IMR-90 (cell line): ENCODE measurements around the gene RGS14.

Experiments
- BHLHE40 ChIP-seq: fragments of 150-350 bp; IDR thresholded peaks from 2 replicates; pipeline ENCODE4 v1.6.1; 2016; ENCODE audit warnings: mild to moderate bottlenecking, low read depth, low read length
- CEBPB ChIP-seq: IDR thresholded peaks from 2 replicates; pipeline ENCODE4 v1.6.1; 2012; ENCODE audit warnings: low read depth, low read length, improper control_type of control experiment
- CHD1 ChIP-seq: IDR thresholded peaks from 2 replicates; pipeline ENCODE4 v1.6.1; 2012; ENCODE audit warnings: low read depth, low read length, improper control_type of control experiment
- CTCF ChIP-seq: conservative IDR thresholded peaks from 2 replicates; pipeline ENCODE4 v1.5.1; 2012; ENCODE audit warnings: mild to moderate bottlenecking, low read depth, low read length, improper control_type of control experiment
- ELK1 ChIP-seq: fragments of 150-350 bp; IDR thresholded peaks from 2 replicates; pipeline ENCODE4 v1.6.1; 2016; ENCODE audit warnings: low read depth, mild to moderate bottlenecking, low read length, moderate library complexity, borderline replicate concordance
- FOS ChIP-seq: fragments of 150-350 bp; IDR thresholded peaks from 2 replicates; pipeline ENCODE4 v1.6.1; 2016; ENCODE audit warnings: low read depth, low read length
- MAFK ChIP-seq: IDR thresholded peaks from 2 replicates; pipeline ENCODE4 v1.6.1; 2012; ENCODE audit warnings: low read depth, low read length, improper control_type of control experiment
- MAZ ChIP-seq: IDR thresholded peaks from 2 replicates; pipeline ENCODE4 v1.6.1; 2012; ENCODE audit warnings: low read depth, mild to moderate bottlenecking, low read length, improper control_type of control experiment, moderate library complexity, borderline replicate concordance
- POLR2A ChIP-seq: IDR thresholded peaks from 2 replicates; pipeline ENCODE4 v1.6.1; 2012; ENCODE audit warnings: mild to moderate bottlenecking, low read depth, low read length
- RAD21 ChIP-seq: IDR thresholded peaks from 2 replicates; pipeline ENCODE4 v1.6.1; 2012; ENCODE audit warnings: low read length, improper control_type of control experiment
- RCOR1 ChIP-seq: IDR thresholded peaks from 2 replicates; pipeline ENCODE4 v1.6.1; 2012; ENCODE audit warnings: mild to moderate bottlenecking, low read length, improper control_type of control experiment; ENCODE audit not compliant: insufficient replicate concordance
- SMC3 ChIP-seq: fragments of 150-350 bp; IDR thresholded peaks from 2 replicates; pipeline ENCODE4 v1.6.1; 2016; ENCODE audit warnings: low read depth, mild to moderate bottlenecking, antibody characterized with exemption, low read length, moderate library complexity

- TF ChIP-seq CTCF (no peak), POLR2A (no peak), CEBPB (no peak), BHLHE40 (no peak), RCOR1 (no peak), RAD21 (no peak), FOS (no peak), MAZ (no peak), SMC3 (no peak), MAFK (no peak), CHD1 (no peak), ELK1 (no peak)
These were observed 15.2 kb downstream of the RGS14 start for GRCh38 chr5:177372910-177373309.
